ENCODE results near the gene REEP6. TPM values are rescaled to one million over a fixed set of nuclear protein-coding genes. Genes with fewer than 3 reads are reported as not detected.

REEP6 gene
- total and polyA plus RNA-seq, 2 of the 8 experiments (the other 6 are each of a cell fraction or from before 2014, with no cell fraction given): 12.6 to 20.7 TPM

GRCh38 chr19:1520203-1520780, 29.3 kb downstream of the REEP6 start:
- Histone ChIP-seq H2AFZ (ENCODE audit: low read length) (no peak overlapping the region), H3K27ac (ENCODE audit: low read depth, low read length) (no peak overlapping the region), H3K79me2 (ENCODE audit: control insufficient read depth in 1 of 2, insufficient read depth in 2 of 2, low read length in 2 of 2) (no peaks in the 10 kb centered on the region), H2BK5ac (ENCODE audit: low read depth, low read length) (no peak overlapping the region), H3K9me3 (ENCODE audit: insufficient read depth in 2 of 2, low read depth in 1 of 2, low read length in 1 of 2) (no peaks in the 10 kb centered on the region), H3K4me3 (ENCODE audit: extremely low read depth in 1 of 4, insufficient read depth in 2 of 4, low read depth in 3 of 4, low read length in 4 of 4) (no peak overlapping the region), H3K4me2 (ENCODE audit: insufficient read depth in 1 of 2, low read depth in 2 of 2, low read length in 2 of 2) (no peak overlapping the region), H2AK5ac (ENCODE audit: low read depth, low read length) (peak overlapping the region; percentile 65; the same call in 1 of the 2 replicates), H4K8ac (ENCODE audit: extremely low read depth, insufficient read depth, low read length) (no peak overlapping the region), H3K18ac (ENCODE audit: extremely low read depth, low read length) (no peak overlapping the region; the same call in 1 of the 2 replicates), H3K23me2 (ENCODE audit: low read depth, low read length) (peaks cover 8% of the 10 kb centered on the region; the same call in 1 of the 2 replicates), H4K5ac (ENCODE audit: insufficient read length, low read depth, low read length) (no peak overlapping the region), H3K56ac (replicated peaks; ENCODE audit: insufficient read length, low read depth, low read length) (no peak overlapping the region), H2BK12ac (ENCODE audit: low read depth, low read length) (no peak overlapping the region), H3K4me1 (replicated peaks in 1 of 4; ENCODE audit: control insufficient read depth in 3 of 4, insufficient read depth in 4 of 4, low read length in 3 of 4) (peaks cover 0 to 3% (median 1%) of the 10 kb centered on the region in 4 experiments; a peak in 3 of 7 replicates), H3K23ac (ENCODE audit: insufficient read length) (no peak overlapping the region), H4K20me1 (replicated peaks in 1 of 2; ENCODE audit: control insufficient read depth in 1 of 2, insufficient read depth in 2 of 2, low read length in 2 of 2) (peaks cover 8 to 12% of the 10 kb centered on the region in 2 experiments), H2BK20ac (ENCODE audit: low read length) (no peak overlapping the region), H3K14ac (ENCODE audit: insufficient read length) (no peak overlapping the region), H3K27me3 (replicated peaks in 1 of 4; ENCODE audit: control insufficient read depth in 3 of 4, extremely low read depth in 1 of 4, insufficient read depth in 3 of 4, low read length in 3 of 4) (peaks cover 17 to 30% (median 26%) of the 10 kb centered on the region in 4 experiments), H3K9ac (replicated peaks in 1 of 4; ENCODE audit: extremely low read depth in 1 of 4, low read depth in 3 of 4, low read length in 3 of 4) (no peak overlapping the region), H4K91ac (replicated peaks; ENCODE audit: insufficient read length, low read length) (no peak overlapping the region), H2BK15ac (ENCODE audit: low read length) (no peak overlapping the region), H3K36me3 (ENCODE audit: control insufficient read depth in 2 of 4, insufficient read depth in 4 of 4, low read length in 3 of 4) (no peaks in the 10 kb centered on the region; a peak in 1 of 8 replicates), H3K79me1 (ENCODE audit: low read depth, low read length) (no peaks in the 10 kb centered on the region), H3K4ac (replicated peaks; ENCODE audit: insufficient read length, low read depth, low read length) (no peak overlapping the region), H2BK120ac (replicated peaks; ENCODE audit: low read depth, low read length) (no peak overlapping the region)
- no peak for DNase-seq (ENCODE audit: low read depth in 1 of 2, low spot score in 2 of 2)
- 77% methylated on average over 17 of the region's 17 CpGs; no CpG with 5 or more reads in 1 of the 2 experiments for WGBS, 2 experiments (ENCODE audit: extremely low coverage in 1 of 2, insufficient coverage in 1 of 2, insufficient read length in 1 of 2, insufficient replicate concordance in 2 of 2, low coverage in 1 of 2, low lambda C conversion rate in 2 of 2, missing lambda C conversion rate in 1 of 2)
- POLR2A ChIA-PET (ENCODE audit: partially characterized antibody): no interaction called here
- FAIRE-seq: no peak
- CTCF ChIA-PET (ENCODE audit: partially characterized antibody): interaction anchor here (0.6 kb wide), 1 partner anchor 18 kb away, joined by 3 read pairs; no protein-coding TSS in a partner anchor
- TF ChIP-seq MAFK (IDR thresholded peaks at IDR 0.05; ENCODE audit: low read depth, low read length): peak; percentile 32; the same call in 1 of the 2 replicates

Data from H1 (cell line).